MM.1S (cell line): ENCODE results near the gene BMPER.

ENCODE experiments used
- DNase-seq: peaks from one replicate; pipeline ENCODE4 v3.0.0-alpha.2; 2015
- H2AFZ ChIP-seq: fragments of 300-600 bp; sonication (generic); 2 replicates; pipeline ENCODE4 v1.6.0; 2016; ENCODE audit warnings: antibody characterized with exemption, low read length
- H3F3A ChIP-seq: fragments of 300-600 bp; sonication (generic); 2 replicates; pipeline ENCODE4 v1.6.1; 2016; ENCODE audit warnings: mild to moderate bottlenecking, antibody characterized with exemption, low read length, moderate library complexity, mixed read lengths; ENCODE audit not compliant: insufficient read depth
- H3K27ac ChIP-seq: fragments of 300-600 bp; sonication (generic); 2 replicates; pipeline ENCODE4 v1.5.1; 2016; ENCODE audit warnings: mild to moderate bottlenecking, low read length
- H3K27me3 ChIP-seq: fragments of 300-600 bp; sonication (generic); replicated peaks from 2 replicates; pipeline ENCODE4 v1.6.0; 2016; ENCODE audit warnings: low read length; ENCODE audit not compliant: insufficient read depth
- H3K36me3 ChIP-seq: fragments of 300-600 bp; sonication (generic); replicated peaks from 2 replicates; pipeline ENCODE4 v1.6.1; 2016; ENCODE audit warnings: mild to moderate bottlenecking, low read length, mixed read lengths; ENCODE audit not compliant: insufficient read depth
- H3K4me1 ChIP-seq: fragments of 300-600 bp; sonication (generic); 2 replicates; pipeline ENCODE4 v1.6.1; 2016; ENCODE audit warnings: low read length, mixed read lengths
- H3K4me2 ChIP-seq: fragments of 300-600 bp; sonication (generic); 2 replicates; pipeline ENCODE4 v1.6.0; 2016; ENCODE audit warnings: low read depth, low read length
- H3K4me3 ChIP-seq: fragments of 300-600 bp; sonication (generic); 2 replicates; pipeline ENCODE4 v1.5.1; 2016; ENCODE audit warnings: low read length, mixed read lengths
- H3K79me2 ChIP-seq: fragments of 300-600 bp; sonication (generic); 2 replicates; pipeline ENCODE4 v1.6.1; 2016; ENCODE audit warnings: mixed run types, low read length, mixed read lengths
- H3K9ac ChIP-seq: fragments of 300-600 bp; sonication (generic); 2 replicates; pipeline ENCODE4 v1.6.1; 2016; ENCODE audit warnings: low read length, mixed read lengths
- H3K9me2 ChIP-seq: fragments of 300-600 bp; sonication (generic); replicated peaks from 2 replicates; pipeline ENCODE4 v1.6.1; 2016; ENCODE audit warnings: mild to moderate bottlenecking, low read length, mixed read lengths; ENCODE audit not compliant: insufficient read depth
- H3K9me3 ChIP-seq: fragments of 300-600 bp; sonication (generic); replicated peaks from 2 replicates; pipeline ENCODE4 v1.6.1; 2016; ENCODE audit warnings: mild to moderate bottlenecking, low read length, mixed read lengths; ENCODE audit not compliant: insufficient read depth
- H4K20me1 ChIP-seq: fragments of 300-600 bp; sonication (generic); 2 replicates; pipeline ENCODE4 v1.6.1; 2016; ENCODE audit warnings: mild to moderate bottlenecking, low read length, moderate library complexity, mixed read lengths; ENCODE audit not compliant: insufficient read depth
- EZH2 ChIP-seq: fragments of 300-600 bp; sonication (generic); optimal IDR thresholded peaks from 2 replicates; pipeline ENCODE3; 2017; ENCODE audit warnings: low read depth, mild to moderate bottlenecking, antibody characterized with exemption, low read length, mixed read lengths
- EZH2phosphoT487 ChIP-seq: fragments of 300-600 bp; sonication (generic); IDR thresholded peaks from 2 replicates; pipeline ENCODE4 v1.6.1; 2018; ENCODE audit warnings: antibody characterized with exemption, low read length
- TF ChIP-seq, protein P1 (sequence below): fragments of 300-600 bp; sonication (generic); IDR thresholded peaks from 2 replicates; pipeline ENCODE4 v1.5.1; 2016; ENCODE audit warnings: antibody characterized with exemption, low read length, mixed read lengths

The BMPER gene

DNA sequence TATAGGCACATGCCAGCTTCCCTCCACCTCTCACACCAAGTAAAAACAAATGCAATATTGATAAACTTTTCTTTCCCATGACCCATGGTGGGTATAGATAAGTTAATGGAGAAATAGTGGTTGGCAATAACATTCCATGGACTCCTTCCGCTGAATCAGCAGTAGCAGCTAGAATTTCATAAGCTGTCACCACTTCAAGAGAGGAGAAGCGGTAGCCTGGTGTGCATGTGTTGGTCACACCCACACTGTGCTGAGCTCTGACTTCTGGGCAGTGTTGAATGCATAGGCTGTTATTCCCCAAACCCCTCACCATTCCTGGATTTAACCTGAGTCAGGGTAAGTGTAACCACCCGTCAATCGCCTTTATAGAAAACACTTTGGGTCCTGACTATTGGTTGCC lies 32.5 kb upstream of the BMPER start:
- Histone ChIP-seq H3K27ac (no peak overlapping the region), H3K4me3 (no peak overlapping the region), H3K27me3 (no peaks in the 10 kb centered on the region), H2AFZ (no peak overlapping the region), H3K4me1 (no peaks in the 10 kb centered on the region), H3K9me2 (no peaks in the 10 kb centered on the region), H3K4me2 (no peak overlapping the region), H3K9me3 (no peaks in the 10 kb centered on the region), H3K9ac (no peak overlapping the region), H3F3A (no peaks in the 10 kb centered on the region), H4K20me1 (no peaks in the 10 kb centered on the region), H3K36me3 (no peaks in the 10 kb centered on the region), H3K79me2 (no peaks in the 10 kb centered on the region)
- DNase-seq, result no peak
- no peak for TF ChIP-seq EZH2phosphoT487
- TF ChIP-seq, protein P1, sequence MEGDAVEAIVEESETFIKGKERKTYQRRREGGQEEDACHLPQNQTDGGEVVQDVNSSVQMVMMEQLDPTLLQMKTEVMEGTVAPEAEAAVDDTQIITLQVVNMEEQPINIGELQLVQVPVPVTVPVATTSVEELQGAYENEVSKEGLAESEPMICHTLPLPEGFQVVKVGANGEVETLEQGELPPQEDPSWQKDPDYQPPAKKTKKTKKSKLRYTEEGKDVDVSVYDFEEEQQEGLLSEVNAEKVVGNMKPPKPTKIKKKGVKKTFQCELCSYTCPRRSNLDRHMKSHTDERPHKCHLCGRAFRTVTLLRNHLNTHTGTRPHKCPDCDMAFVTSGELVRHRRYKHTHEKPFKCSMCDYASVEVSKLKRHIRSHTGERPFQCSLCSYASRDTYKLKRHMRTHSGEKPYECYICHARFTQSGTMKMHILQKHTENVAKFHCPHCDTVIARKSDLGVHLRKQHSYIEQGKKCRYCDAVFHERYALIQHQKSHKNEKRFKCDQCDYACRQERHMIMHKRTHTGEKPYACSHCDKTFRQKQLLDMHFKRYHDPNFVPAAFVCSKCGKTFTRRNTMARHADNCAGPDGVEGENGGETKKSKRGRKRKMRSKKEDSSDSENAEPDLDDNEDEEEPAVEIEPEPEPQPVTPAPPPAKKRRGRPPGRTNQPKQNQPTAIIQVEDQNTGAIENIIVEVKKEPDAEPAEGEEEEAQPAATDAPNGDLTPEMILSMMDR, result no peak
- no peak for TF ChIP-seq EZH2

GRCh38 chr7:33873518-33873917 lies 31.8 kb upstream of the BMPER start:
- TF ChIP-seq, protein P1, result no peak
- TF ChIP-seq EZH2 (no peak), EZH2phosphoT487 (no peak)
- no peaks in the 10 kb centered on the region for H3K79me2 ChIP-seq
- H3K4me3 ChIP-seq, result no peak overlapping the region
- no peaks in the 10 kb centered on the region for H3F3A ChIP-seq
- no peaks in the 10 kb centered on the region for H3K9me2 ChIP-seq
- no peak overlapping the region for H3K4me2 ChIP-seq
- H3K27ac ChIP-seq, result no peak overlapping the region
- H3K4me1 ChIP-seq, result no peaks in the 10 kb centered on the region
- no peaks in the 10 kb centered on the region for H3K27me3 ChIP-seq
- no peak overlapping the region for H3K9ac ChIP-seq
- DNase-seq, result no peak
- H2AFZ ChIP-seq, result no peak overlapping the region
- H3K9me3 ChIP-seq, result no peaks in the 10 kb centered on the region
- no peaks in the 10 kb centered on the region for H4K20me1 ChIP-seq
- no peaks in the 10 kb centered on the region for H3K36me3 ChIP-seq

GRCh38 chr7:33873981-33874750 lies 31.2 kb upstream of the BMPER start:
- no peak overlapping the region for H3K4me2 ChIP-seq
- no peak for DNase-seq

More at GRCh38 chr7:33873981-33874750, 31.2 kb upstream of the BMPER start:
- Histone ChIP-seq H3K27me3 (no peaks in the 10 kb centered on the region), H3K9ac (no peak overlapping the region), H3K79me2 (no peaks in the 10 kb centered on the region), H3K27ac (no peak overlapping the region), H3K4me3 (no peak overlapping the region), H3K4me1 (no peaks in the 10 kb centered on the region), H3K36me3 (no peaks in the 10 kb centered on the region), H3F3A (no peaks in the 10 kb centered on the region), H2AFZ (no peak overlapping the region), H4K20me1 (no peaks in the 10 kb centered on the region), H3K9me2 (no peaks in the 10 kb centered on the region), H3K9me3 (no peaks in the 10 kb centered on the region)
- TF ChIP-seq EZH2phosphoT487 (no peak), EZH2 (no peak)
- TF ChIP-seq, protein P1, result no peak
